Endometrium (tissue), 2 donors: ENCODE measurements around the gene C1QTNF9.
"Not testable (repeated sequence)": the region's sequence is repeated elsewhere in the genome, so short reads cannot be mapped to it uniquely, and the experiment has no call there.

Source experiments
- FAIRE-seq: peaks from 2 replicates; lab custom pipeline; 2012; peaks lifted over from hg19 to GRCh38; lab: Jason Lieb, UNC
- donor health status: control.
- donor health status: control.

C1QTNF9 gene

DNA sequence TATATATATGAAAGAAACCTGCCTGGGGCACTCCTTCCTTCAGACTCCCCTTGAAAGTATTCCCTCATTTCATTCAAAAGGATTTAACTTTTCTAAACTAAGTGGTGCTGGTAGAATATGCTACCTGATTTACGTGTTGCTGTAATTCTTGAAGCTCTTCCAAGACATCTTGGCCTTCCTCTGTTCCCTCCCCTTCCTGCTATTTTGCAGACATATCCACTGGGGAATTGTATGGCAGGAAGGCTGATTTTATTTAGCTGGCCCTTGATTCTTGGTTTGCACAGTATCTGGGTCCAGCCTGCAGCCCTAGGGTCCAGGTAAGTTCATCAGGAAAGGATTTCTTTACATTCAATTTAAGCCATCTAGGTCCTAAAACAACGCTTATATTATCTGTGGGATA lies at the start of gene C1QTNF9:
C1QTNF9 (plus strand) TSS at position 281 of the 400 bp plus-strand sequence. CDS start 6,424 bp downstream, outside the sequence.
- FAIRE-seq, result not testable (repeated sequence)

- peak; percentile 54 for FAIRE-seq
Observed at GRCh38 chr13:24261566-24261965, 47.8 kb upstream of the C1QTNF9 start.

DNA sequence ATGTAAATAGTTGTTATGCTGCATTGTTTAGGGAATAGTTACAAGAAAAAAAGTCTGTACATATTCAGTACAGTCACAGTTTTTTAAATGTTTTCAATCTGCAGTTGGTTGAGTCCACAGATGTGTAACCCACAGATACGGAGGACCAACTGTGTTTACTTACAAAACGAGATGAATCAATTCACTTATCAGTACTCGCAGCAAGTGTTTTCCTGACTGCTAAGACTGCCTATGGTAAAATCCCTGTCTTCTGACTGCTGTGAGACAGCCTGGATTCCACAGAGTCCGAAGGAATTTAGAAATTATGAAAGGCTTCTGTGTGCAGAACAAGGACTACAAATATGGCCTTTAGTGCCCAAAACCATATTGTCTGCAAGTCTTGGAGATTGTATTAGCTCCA lies 45.7 kb upstream of the C1QTNF9 start:
- FAIRE-seq, result no peak

GRCh38 chr13:24264976-24265375 lies 44.4 kb upstream of the C1QTNF9 start:
- FAIRE-seq, result no peak

DNA sequence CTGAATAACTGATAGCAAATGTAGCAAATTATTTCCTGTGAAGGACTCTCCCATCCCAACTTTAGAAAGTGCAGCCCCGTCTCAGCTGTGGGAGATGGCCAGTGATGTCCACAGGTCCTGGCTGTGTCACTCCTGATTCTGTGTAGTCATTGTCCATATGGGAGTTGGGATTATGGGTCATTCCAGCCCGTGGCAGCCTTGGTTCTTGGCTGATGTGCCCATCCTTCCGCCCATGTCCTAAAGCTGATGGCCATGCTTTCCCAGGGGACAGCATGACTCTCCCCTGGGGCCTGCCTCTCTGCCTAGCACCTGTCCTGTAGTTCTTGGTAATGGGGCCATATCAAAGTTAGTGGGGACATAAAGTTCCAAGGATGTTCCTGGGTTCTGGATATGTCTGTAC lies 43.9 kb upstream of the C1QTNF9 start:
- FAIRE-seq, result no peak

- FAIRE-seq, result no peak
Observed at GRCh38 chr13:24267274-24267673, 42.1 kb upstream of the C1QTNF9 start.

DNA sequence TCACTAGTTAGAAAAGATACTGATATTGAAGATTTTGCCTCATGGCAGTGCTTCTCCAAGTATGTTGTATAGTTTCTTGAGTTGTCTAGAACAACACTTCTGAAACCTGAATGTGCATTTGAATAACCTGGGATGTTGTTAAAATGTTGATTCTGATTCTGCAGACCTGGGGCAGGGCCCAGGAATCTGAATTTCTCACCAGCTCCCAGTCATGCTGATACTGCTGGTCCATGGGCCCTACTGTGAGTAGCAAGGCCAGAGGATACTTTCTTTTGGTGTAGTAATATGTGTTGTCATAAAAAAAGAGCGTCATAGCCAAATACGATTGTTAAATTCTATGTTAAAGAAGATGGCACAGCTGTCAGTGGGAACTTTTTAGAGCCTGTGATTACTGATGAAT lies 41.6 kb upstream of the C1QTNF9 start:
- FAIRE-seq, result no peak

GRCh38 chr13:24269821-24270220 lies 39.6 kb upstream of the C1QTNF9 start:
- FAIRE-seq, result no peak

DNA sequence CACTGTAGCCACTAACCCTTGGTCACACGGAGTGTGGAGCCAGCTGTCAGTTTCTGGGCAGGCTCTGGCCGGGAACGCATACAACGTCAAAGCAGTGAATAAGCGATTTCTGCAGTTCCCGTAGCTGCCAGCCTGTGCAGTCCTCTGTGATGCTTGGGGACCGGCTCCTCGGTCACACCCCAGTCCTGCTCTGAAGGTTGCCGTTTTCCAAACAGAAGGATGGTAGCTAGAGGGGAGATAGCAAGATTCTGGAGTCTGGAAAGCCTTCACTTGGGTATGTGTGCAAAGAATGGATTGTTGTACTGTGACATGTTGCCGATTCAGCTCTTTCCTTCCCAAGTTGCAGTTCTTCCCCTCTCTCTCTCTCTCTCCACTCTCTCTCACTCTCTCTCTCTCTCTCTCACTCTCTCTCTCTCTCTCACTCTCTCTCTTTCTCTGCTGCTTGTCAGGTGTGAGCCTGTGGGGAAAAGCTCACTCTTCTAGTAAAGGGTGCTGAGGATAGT lies 38.7 kb upstream of the C1QTNF9 start:
- no peak for FAIRE-seq

DNA sequence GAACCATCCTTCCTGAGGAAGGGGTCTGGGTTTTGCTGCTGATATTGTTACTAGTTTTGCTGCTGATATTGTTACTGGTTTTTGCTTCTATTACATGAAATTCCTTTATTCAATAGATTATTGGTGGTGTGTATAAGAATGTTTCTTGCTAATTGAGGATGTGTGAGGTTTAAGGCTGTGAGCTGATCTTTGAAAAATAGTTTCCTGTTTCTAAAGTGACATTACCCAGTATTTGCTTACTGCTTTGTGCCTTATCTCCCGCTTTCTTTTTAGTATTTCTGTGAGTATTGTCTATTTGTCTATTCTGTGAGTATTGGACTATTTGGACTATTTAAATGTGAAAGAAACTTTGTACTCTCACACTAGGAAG lies 38.2 kb upstream of the C1QTNF9 start:
- FAIRE-seq, result no peak

DNA sequence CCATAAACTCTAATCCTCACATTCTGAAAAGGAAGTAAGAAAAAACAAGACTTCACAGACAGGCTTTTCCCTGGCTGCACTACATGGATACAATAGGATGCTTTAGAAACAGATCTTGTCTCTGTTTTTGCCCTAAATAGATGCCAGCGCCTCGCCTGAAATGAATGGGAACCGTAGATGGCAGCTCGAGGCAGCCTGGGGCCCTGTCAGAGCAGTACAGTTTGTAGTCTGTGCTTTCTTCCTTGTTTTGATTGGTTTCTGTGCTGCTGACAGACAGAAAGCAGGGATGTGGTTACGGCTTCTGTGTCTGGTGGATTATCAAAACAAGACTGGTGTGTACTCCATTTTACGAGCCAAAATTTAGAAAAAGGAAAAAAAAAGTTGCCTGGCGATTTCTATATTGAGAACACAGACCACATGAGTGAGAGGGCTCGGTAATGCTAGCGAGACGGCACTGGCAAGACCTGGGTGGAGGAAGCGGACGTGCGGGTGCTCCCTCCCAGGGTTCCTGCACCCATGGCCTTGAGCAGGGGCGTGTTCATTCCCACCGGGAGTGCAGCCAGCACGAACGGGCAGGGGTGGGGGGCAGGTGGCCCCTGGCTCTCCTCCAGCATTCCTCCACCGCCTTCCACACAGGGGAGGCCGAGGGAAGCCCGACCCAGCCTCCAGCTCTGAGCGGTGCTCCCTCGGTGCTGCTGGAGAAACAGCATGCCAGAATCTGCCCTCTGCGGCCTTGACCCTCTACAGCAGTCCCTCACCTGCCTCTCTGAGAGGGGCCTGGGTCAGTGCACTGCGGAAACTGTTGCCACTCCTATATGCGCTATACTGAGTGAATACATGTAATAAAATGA lies 37.6 kb upstream of the C1QTNF9 start:
- peak; percentile 77 for FAIRE-seq

DNA sequence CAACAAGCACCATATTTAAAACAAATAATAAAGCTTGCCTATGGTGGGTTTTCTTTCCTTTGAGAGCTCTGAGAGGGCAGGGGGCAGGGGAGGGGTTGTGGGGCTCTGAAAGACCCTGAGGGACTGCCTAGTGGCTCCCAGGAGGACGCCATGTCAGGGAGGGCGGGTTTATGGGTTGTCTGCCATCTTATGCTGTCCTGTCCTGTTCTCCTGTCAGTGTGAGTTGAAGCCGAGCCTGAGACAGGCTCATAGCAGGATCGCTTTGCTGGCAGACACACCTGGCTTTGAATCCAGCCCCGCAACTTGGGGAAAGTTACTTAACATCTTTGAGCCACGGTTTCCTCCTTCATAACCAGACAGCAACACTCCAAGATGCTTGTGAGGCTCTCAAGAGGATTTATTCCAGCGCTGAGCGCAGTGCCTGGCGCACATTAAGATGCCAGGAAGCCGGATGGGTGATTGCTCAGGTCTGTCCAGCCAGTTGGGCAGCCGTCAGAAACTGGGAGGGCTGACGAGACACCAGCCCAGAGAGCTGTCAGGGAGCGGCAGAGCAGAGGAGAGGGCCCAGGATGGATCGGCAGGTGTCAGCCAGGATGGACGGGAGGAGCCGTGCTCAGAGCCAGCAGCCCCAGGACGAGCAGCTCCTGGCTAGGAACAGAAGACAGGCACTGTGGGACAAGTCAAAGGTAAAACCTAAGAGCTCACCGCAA lies 36.8 kb upstream of the C1QTNF9 start:
- FAIRE-seq, result no peak

DNA sequence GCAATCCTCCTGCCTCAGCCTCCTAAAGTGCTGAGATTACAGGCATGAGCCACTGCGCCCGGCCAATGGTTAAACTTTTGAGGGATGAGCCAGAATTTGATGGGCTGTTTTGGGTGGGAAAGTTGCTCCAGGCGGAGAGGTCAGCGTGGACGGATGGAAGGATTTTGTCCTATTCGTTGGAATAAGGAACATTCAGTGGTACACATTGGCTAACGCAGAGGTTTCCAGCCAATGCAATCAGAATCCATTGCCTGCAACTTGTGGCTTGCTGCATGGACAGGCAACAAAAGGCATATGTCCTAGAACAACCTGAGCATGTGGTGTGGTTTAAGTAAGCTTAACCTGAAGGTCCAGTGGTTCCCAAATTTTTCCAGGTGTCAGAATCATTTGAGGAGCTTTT lies 35.5 kb upstream of the C1QTNF9 start:
- FAIRE-seq, result no peak

GRCh38 chr13:24274452-24275021 lies 34.8 kb upstream of the C1QTNF9 start:
- FAIRE-seq, result no peak

DNA sequence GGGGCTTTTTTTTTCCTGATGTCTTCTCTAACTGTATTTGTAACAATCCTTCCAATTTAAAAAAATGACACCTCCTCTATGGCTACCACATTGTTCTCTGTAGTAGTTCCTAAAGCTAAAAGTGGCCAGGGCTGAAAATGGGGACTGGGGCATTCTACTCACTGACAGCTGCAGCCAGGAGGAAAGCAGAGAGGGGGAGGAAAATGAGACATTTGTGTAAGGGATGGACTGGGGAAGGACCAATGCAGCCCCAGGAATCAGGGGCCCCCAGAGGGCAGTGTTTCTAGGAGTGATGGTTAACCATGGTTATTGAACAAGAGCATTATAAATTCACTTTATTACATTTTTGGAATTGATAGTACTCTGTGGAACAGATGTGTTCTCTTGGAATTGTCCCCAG lies 34.3 kb upstream of the C1QTNF9 start:
- FAIRE-seq, result no peak

DNA sequence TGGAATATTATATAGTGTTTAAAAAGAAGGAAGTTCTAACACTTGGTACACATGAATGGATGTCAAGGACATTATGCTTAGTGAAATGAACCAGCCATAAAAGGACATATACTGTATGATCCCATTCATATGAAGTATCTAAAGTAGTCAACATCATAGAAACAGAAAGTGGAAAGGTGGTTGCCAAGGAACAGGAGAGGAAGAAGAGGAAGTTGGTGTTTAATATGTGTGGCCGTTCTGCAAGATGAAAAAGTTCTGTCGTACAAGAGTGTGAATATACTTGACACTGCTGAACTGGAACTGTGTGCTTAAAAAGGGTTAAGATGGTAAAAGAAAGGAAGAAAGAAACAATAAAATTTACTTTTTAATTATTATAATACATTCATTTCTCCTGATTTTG lies 33.1 kb upstream of the C1QTNF9 start:
- no peak for FAIRE-seq

- no peak for FAIRE-seq
Observed at GRCh38 chr13:24276861-24277260, 32.5 kb upstream of the C1QTNF9 start.

GRCh38 chr13:24277761-24278160 lies 31.6 kb upstream of the C1QTNF9 start:
- FAIRE-seq, result no peak

- FAIRE-seq, result no peak
Observed at GRCh38 chr13:24279327-24280110, 29.9 kb upstream of the C1QTNF9 start.

DNA sequence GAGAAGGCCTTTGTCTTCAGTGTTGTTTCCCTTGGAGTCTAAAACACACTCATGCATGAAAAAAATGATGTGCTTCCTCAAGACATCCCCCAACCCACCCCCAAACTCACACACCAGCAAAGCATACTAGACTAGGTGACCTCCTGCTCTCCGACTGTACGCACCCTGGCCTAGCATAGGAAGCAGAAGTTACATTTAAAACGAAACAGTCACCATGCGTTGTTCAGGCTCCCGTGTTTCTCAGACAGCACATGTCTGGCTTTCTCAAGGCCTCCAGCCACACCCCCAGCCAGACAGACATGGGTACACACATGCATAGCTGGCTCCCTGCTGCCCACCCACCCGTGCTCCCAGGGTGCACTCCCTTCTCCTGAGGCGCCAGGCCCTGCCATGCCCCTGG lies 28.7 kb upstream of the C1QTNF9 start:
- FAIRE-seq, result no peak

GRCh38 chr13:24281188-24282008 lies 28.0 kb upstream of the C1QTNF9 start:
- no peak for FAIRE-seq
